HEK293 (cell line): Measurements from ENCODE around the gene RNF31.

Experiments used
- CTCF ChIA-PET: fragments of 350-600 bp; formaldehyde crosslinking; extraction: SDS; loops from one replicate; lab custom pipeline; 2021; ENCODE audit warnings: antibody characterized with exemption; lab: Yijun Ruan, JAX
- POLR2A ChIA-PET: fragments of 300-600 bp; formaldehyde crosslinking; extraction: SDS; loops from one replicate; lab custom pipeline; 2020; ENCODE audit warnings: antibody characterized with exemption, inconsistent platforms; lab: Yijun Ruan, JAX
- H3K27ac ChIP-seq: fragments of 200-500 bp; sonication (Bioruptor generic); 2 replicates; pipeline ENCODE4 v1.5.1; 2014; ENCODE audit warnings: low read depth, low read length, control low read depth, inconsistent platforms; ENCODE audit errors: extremely low read depth
- H3K36me3 ChIP-seq, 2 experiments: fragments of 200-500 bp in 1 of 2; sonication (Bioruptor generic) in 1 of 2; 1 replicate in 1 of 2; 2 replicates in 1 of 2; pipeline ENCODE4 v1.5.1; 2014 to 2017; ENCODE audit warnings: inconsistent platforms in 2 of 2, low read length in 2 of 2; ENCODE audit not compliant: control insufficient read depth in 2 of 2, insufficient read depth in 1 of 2
- H3K4me1 ChIP-seq: fragments of 200-500 bp; sonication (Bioruptor generic); 2 replicates; pipeline ENCODE4 v1.5.1; 2014; ENCODE audit warnings: mild to moderate bottlenecking, low read length, inconsistent platforms; ENCODE audit not compliant: control insufficient read depth, insufficient read depth
- H3K4me3 ChIP-seq: 2 replicates; pipeline ENCODE4 v1.5.1; 2011; ENCODE audit warnings: low read depth, mild to moderate bottlenecking, control low read depth, low read length, moderate library complexity
- H3K9me3 ChIP-seq: fragments of 200-500 bp; sonication (Bioruptor generic); 2 replicates; pipeline ENCODE4 v1.5.1; 2014; ENCODE audit warnings: low read depth, low read length, inconsistent platforms; ENCODE audit not compliant: control insufficient read depth, insufficient read depth
- GLIS2 ChIP-seq: fragments of 450-650 bp; formaldehyde crosslinking; IDR thresholded peaks from 2 replicates; pipeline ENCODE4 v1.5.1; 2016; ENCODE audit warnings: missing biosample characterization, missing genetic modification characterization
- IKZF3 ChIP-seq: fragments of 450-650 bp; IDR thresholded peaks from 2 replicates; pipeline ENCODE4 v1.5.0; 2018; ENCODE audit warnings: missing biosample characterization, mild to moderate bottlenecking, missing genetic modification characterization, moderate library complexity
- KLF1 ChIP-seq: fragments of 450-650 bp; formaldehyde crosslinking; IDR thresholded peaks from 2 replicates; pipeline ENCODE4 v1.5.1; 2016; ENCODE audit warnings: missing biosample characterization, missing genetic modification characterization
- KLF10 ChIP-seq: fragments of 450-650 bp; IDR thresholded peaks from 2 replicates; pipeline ENCODE4 v1.5.1; 2018; ENCODE audit warnings: missing biosample characterization, mild to moderate bottlenecking, missing genetic modification characterization
- MZF1 ChIP-seq: fragments of 450-650 bp; formaldehyde crosslinking; IDR thresholded peaks from 2 replicates; pipeline ENCODE4 v1.5.1; 2017; ENCODE audit warnings: missing biosample characterization, missing genetic modification characterization, borderline replicate concordance
- PATZ1 ChIP-seq: fragments of 450-650 bp; formaldehyde crosslinking; IDR thresholded peaks from 2 replicates; pipeline ENCODE4 v1.5.1; 2016; ENCODE audit warnings: missing biosample characterization, missing genetic modification characterization
- REPIN1 ChIP-seq: fragments of 450-650 bp; formaldehyde crosslinking; IDR thresholded peaks from 2 replicates; pipeline ENCODE4 v1.5.1; 2017; ENCODE audit warnings: missing biosample characterization, missing genetic modification characterization, low read depth
- SP7 ChIP-seq: fragments of 450-650 bp; formaldehyde crosslinking; IDR thresholded peaks from 2 replicates; pipeline ENCODE4 v1.5.1; 2016; ENCODE audit warnings: missing biosample characterization, missing genetic modification characterization
- TRIM28 ChIP-seq: IDR thresholded peaks from 2 replicates; pipeline ENCODE4 v1.6.1; 2011; ENCODE audit warnings: low read length, control low read depth, borderline replicate concordance
- ZBTB1 ChIP-seq: fragments of 450-650 bp; formaldehyde crosslinking; IDR thresholded peaks from 2 replicates; pipeline ENCODE4 v1.5.1; 2016; ENCODE audit warnings: missing biosample characterization, missing genetic modification characterization
- ZBTB26 ChIP-seq: fragments of 450-650 bp; formaldehyde crosslinking; optimal IDR thresholded peaks from 2 replicates; pipeline ENCODE3; 2016; ENCODE audit warnings: missing biosample characterization, mild to moderate bottlenecking, missing genetic modification characterization
- ZBTB49 ChIP-seq: fragments of 450-650 bp; formaldehyde crosslinking; IDR thresholded peaks from 2 replicates; pipeline ENCODE4 v1.5.1; 2016; ENCODE audit warnings: missing biosample characterization, missing genetic modification characterization, low read depth
- ZNF133 ChIP-seq: fragments of 450-650 bp; formaldehyde crosslinking; IDR thresholded peaks from 2 replicates; pipeline ENCODE4 v1.5.1; 2016; ENCODE audit warnings: missing biosample characterization, missing genetic modification characterization
- ZNF140 ChIP-seq: fragments of 450-650 bp; formaldehyde crosslinking; IDR thresholded peaks from 2 replicates; pipeline ENCODE4 v1.5.1; 2016; ENCODE audit warnings: missing biosample characterization, missing genetic modification characterization
- ZNF169 ChIP-seq: fragments of 450-650 bp; formaldehyde crosslinking; IDR thresholded peaks from 2 replicates; pipeline ENCODE4 v1.5.1; 2016; ENCODE audit warnings: missing biosample characterization, missing genetic modification characterization
- ZNF184 ChIP-seq: fragments of 450-650 bp; IDR thresholded peaks from 2 replicates; pipeline ENCODE4 v1.5.1; 2018; ENCODE audit warnings: missing biosample characterization, mild to moderate bottlenecking, missing genetic modification characterization
- ZNF2 ChIP-seq: fragments of 450-650 bp; formaldehyde crosslinking; IDR thresholded peaks from 2 replicates; pipeline ENCODE4 v1.5.1; 2016; ENCODE audit warnings: missing biosample characterization, missing genetic modification characterization
- ZNF24 ChIP-seq: fragments of 450-650 bp; formaldehyde crosslinking; IDR thresholded peaks from 2 replicates; pipeline ENCODE4 v1.5.1; 2016; ENCODE audit warnings: missing biosample characterization, missing genetic modification characterization
- ZNF280C ChIP-seq: fragments of 450-650 bp; formaldehyde crosslinking; IDR thresholded peaks from 2 replicates; pipeline ENCODE4 v1.5.1; 2016; ENCODE audit warnings: missing biosample characterization, missing genetic modification characterization
- ZNF280D ChIP-seq: fragments of 450-650 bp; formaldehyde crosslinking; IDR thresholded peaks from 2 replicates; pipeline ENCODE4 v1.5.1; 2016; ENCODE audit warnings: missing biosample characterization, missing genetic modification characterization
- ZNF324 ChIP-seq: fragments of 450-650 bp; formaldehyde crosslinking; IDR thresholded peaks from 2 replicates; pipeline ENCODE4 v1.5.1; 2016; ENCODE audit warnings: missing biosample characterization, missing genetic modification characterization
- ZNF37A ChIP-seq: fragments of 450-650 bp; IDR thresholded peaks from 2 replicates; pipeline ENCODE4 v1.5.1; 2018; ENCODE audit warnings: missing biosample characterization, missing genetic modification characterization
- ZNF416 ChIP-seq: fragments of 450-650 bp; formaldehyde crosslinking; IDR thresholded peaks from 2 replicates; pipeline ENCODE4 v1.5.1; 2016; ENCODE audit warnings: missing biosample characterization, missing genetic modification characterization
- ZNF514 ChIP-seq: fragments of 450-650 bp; formaldehyde crosslinking; IDR thresholded peaks from 2 replicates; pipeline ENCODE4 v1.5.1; 2016; ENCODE audit warnings: missing biosample characterization, missing genetic modification characterization
- ZNF600 ChIP-seq: fragments of 450-650 bp; formaldehyde crosslinking; IDR thresholded peaks from 2 replicates; pipeline ENCODE4 v1.5.1; 2016; ENCODE audit warnings: missing biosample characterization, missing genetic modification characterization
- ZNF830 ChIP-seq: fragments of 450-650 bp; IDR thresholded peaks from 2 replicates; pipeline ENCODE4 v1.5.0; 2018; ENCODE audit warnings: missing biosample characterization, missing genetic modification characterization, low read depth, mild to moderate bottlenecking, moderate library complexity
- ZNF843 ChIP-seq: fragments of 450-650 bp; formaldehyde crosslinking; IDR thresholded peaks from 2 replicates; pipeline ENCODE4 v1.5.1; 2016; ENCODE audit warnings: missing biosample characterization, missing genetic modification characterization

The RNF31 gene

GRCh38 chr14:24113801-24114531 lies 33.3 kb upstream of the RNF31 start:
- Histone ChIP-seq H3K27ac (peak overlapping the region; percentile 94), H3K4me3 (peak overlapping the region; percentile 98)
- TF ChIP-seq ZNF2 (tag by site-specific recombination) (peak; percentile 48; the same call in 1 of the 2 replicates), REPIN1 (no peak), ZNF600 (tag by site-specific recombination) (peak; percentile 83), ZNF416 (tag by site-specific recombination) (no peak), KLF1 (tag by site-specific recombination) (peak; percentile 45; the same call in 1 of the 2 replicates), KLF10 (tag by site-specific recombination) (no peak), ZNF280D (no peak), ZNF37A (no peak), TRIM28 (no peak; the same call in 1 of the 2 replicates), IKZF3 (tag by site-specific recombination) (no peak), ZBTB1 (tag by site-specific recombination) (no peak), ZNF280C (no peak), ZNF830 (no peak), ZNF169 (tag by site-specific recombination) (no peak), ZNF514 (tag by site-specific recombination) (no peak), ZNF24 (tag by site-specific recombination) (peak; percentile 57; the same call in 1 of the 2 replicates), GLIS2 (tag by site-specific recombination) (peak; percentile 87), PATZ1 (tag by site-specific recombination) (peak; percentile 94), ZNF140 (no peak), SP7 (peak; percentile 38), ZNF324 (tag by site-specific recombination) (peak; percentile 55), ZNF843 (tag by site-specific recombination) (no peak), ZBTB26 (tag by site-specific recombination) (peak; percentile 93), ZNF133 (tag by site-specific recombination) (no peak), ZNF184 (tag by site-specific recombination) (peak; percentile 29; the same call in 1 of the 2 replicates), MZF1 (peak; percentile 45; the same call in 1 of the 2 replicates), ZBTB49 (tag by site-specific recombination) (no peak)

More at GRCh38 chr14:24113801-24114531, 33.3 kb upstream of the RNF31 start:
- H3K36me3 ChIP-seq: peaks cover 0 to 27% of the 10 kb centered on the region in 2 experiments; a peak in 1 of 3 replicates
- ChIA-PET CTCF (interaction anchor here (0.6 to 2.4 kb wide), 8 partner anchors 19 to 128 kb away, joined by 3 to 13 read pairs (median 6); partner anchors contain the start of genes IRF9, PCK2, PSME1 and TINF2), POLR2A (interaction anchor here (0.6 to 8.3 kb wide), 29 partner anchors 9 to 793 kb away, joined by 3 to 163 read pairs (median 5); partner anchors contain the start of genes CHMP4A, CIDEB, EMC9 and IPO4)
- no peaks in the 10 kb centered on the region for H3K9me3 ChIP-seq
- H3K4me1 ChIP-seq: no peaks in the 10 kb centered on the region
